Effector memory CD4-positive, alpha-beta T cell (primary cell): ENCODE results near the gene CPA4.

Experiments used
- DNase-seq, 3 donors: peaks; one replicate each; pipeline ENCODE4 v3.0.0-alpha.2; 2020
- H3K27ac ChIP-seq: 2 replicates; pipeline ENCODE4 v1.7.0; 2013; ENCODE audit warnings: mild to moderate bottlenecking, low read length, moderate library complexity; ENCODE audit not compliant: insufficient read depth, poor library complexity, severe bottlenecking
- H3K27me3 ChIP-seq: replicated peaks from 2 replicates; pipeline ENCODE4 v1.7.0; 2013; ENCODE audit warnings: mild to moderate bottlenecking, low read length; ENCODE audit not compliant: insufficient read depth, control insufficient read depth, poor library complexity, severe bottlenecking
- H3K36me3 ChIP-seq: 2 replicates; pipeline ENCODE4 v1.7.0; 2013; ENCODE audit warnings: mild to moderate bottlenecking, low read length, moderate library complexity; ENCODE audit not compliant: control insufficient read depth, insufficient read depth
- H3K4me1 ChIP-seq: 2 replicates; pipeline ENCODE4 v1.7.0; 2013; ENCODE audit warnings: low read length, mild to moderate bottlenecking; ENCODE audit not compliant: control insufficient read depth, insufficient read depth, poor library complexity, severe bottlenecking
- H3K4me3 ChIP-seq: 2 replicates; pipeline ENCODE4 v1.7.0; 2013; ENCODE audit warnings: low read length, low read depth, mild to moderate bottlenecking; ENCODE audit not compliant: insufficient read depth, poor library complexity, severe bottlenecking
- H3K9me3 ChIP-seq: 2 replicates; pipeline ENCODE4 v1.7.0; 2013; ENCODE audit warnings: mild to moderate bottlenecking, low read length, moderate library complexity; ENCODE audit not compliant: control insufficient read depth

CPA4 gene

DNA sequence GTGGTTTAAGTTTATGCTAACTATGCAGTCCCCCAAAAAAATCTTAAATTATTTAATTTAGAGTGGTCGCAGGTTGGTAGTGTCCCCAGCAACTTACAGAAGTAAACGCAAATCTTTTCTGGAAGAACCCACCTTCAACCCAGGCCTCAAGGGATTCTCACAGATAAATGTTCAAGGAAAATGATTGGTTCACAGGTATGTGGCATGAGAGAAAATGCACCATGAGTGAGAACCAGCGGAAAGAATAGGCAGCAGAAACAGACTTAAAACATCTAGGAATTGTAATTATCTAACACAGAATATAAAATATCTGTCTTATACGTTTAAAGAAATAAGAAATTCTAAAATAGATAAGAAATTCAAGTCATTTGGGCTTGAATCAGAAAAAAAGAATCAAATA lies 48.9 kb downstream of the CPA4 start:
- no peak overlapping the region for H3K4me3 ChIP-seq
- no peaks in the 10 kb centered on the region for H3K36me3 ChIP-seq
- no peaks in the 10 kb centered on the region for H3K9me3 ChIP-seq
- H3K27me3 ChIP-seq, result no peaks in the 10 kb centered on the region
- no peak overlapping the region for H3K27ac ChIP-seq
- H3K4me1 ChIP-seq, result no peaks in the 10 kb centered on the region
- DNase-seq, result no peak

DNA sequence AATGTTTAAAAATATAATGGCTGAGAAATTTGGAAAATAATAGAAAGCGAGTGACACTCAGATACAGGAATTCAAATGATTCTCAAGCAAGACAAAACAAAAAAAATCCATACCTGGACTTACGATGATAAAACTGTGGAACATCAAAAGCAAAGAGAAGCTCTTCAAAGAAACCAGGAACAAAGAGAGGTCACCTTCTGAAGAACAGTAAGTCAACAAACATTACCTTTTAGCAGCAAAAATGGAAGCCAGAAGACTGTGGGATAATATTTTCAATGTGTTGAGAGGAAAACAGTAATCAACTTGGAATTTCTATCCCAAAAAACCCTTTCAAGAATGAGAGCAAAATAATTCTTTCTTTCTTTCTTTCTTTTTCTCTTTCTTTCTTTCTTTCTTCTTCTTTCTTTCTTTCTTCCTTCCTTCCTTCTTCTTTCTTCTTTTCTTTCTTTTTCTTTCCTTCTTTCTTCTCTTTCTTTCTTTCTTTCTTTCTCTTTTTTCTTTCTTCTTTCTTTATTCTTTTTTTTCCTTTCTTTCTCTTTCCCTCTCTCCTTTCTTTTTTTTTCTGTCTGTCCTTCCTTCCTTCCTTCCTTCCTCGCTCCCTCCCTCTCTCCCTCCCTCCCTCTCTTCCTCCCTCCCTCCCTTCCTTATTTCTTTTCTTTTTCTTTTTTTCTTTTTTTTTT lies 49.9 kb downstream of the CPA4 start:
- no peaks in the 10 kb centered on the region for H3K9me3 ChIP-seq
- no peaks in the 10 kb centered on the region for H3K36me3 ChIP-seq
- DNase-seq, result no peak
- H3K4me1 ChIP-seq, result no peaks in the 10 kb centered on the region
- no peaks in the 10 kb centered on the region for H3K27me3 ChIP-seq
- H3K27ac ChIP-seq, result no peak overlapping the region
- no peak overlapping the region for H3K4me3 ChIP-seq

DNA sequence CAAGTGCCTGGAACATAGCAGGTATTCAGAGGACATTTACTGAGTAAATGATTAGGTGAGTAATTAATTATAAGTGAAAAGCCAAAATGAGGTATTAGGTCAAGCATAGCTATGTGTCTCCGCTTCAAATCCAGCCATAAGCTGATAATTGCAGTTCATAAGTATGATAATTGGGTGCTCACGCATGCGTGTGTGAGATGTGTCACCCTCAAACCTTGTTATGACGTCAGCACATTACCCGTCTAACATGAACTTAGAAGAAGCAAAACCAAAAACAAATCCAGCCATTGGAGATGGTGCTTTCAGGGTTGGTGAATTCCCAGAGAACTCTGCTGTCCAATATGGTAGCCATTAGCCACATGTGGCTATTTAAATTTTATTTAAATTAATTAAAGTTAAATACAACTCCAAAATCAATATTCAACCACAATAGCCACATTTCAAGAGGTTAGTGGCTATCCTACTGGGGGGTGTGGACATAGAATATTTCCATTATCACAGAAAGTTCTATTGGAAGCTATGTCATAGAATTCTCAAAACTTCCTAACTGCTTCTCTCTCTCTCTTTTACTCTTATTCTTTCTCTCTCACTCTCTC lies 51.4 kb downstream of the CPA4 start, which contains the start of gene CPA5:
Gene CPA5, plus strand, starts transcription at position 546 of the 596 bp plus-strand sequence. CDS start 1,670 bp downstream, outside the sequence.
- no peak for DNase-seq
- Histone ChIP-seq H3K36me3 (no peaks in the 10 kb centered on the region), H3K4me3 (no peak within 1 kb of the TSS), H3K27me3 (no peaks in the 10 kb centered on the region), H3K4me1 (no peaks in the 10 kb centered on the region), H3K27ac (no peak within 1 kb of the TSS), H3K9me3 (no peaks in the 10 kb centered on the region)

DNA sequence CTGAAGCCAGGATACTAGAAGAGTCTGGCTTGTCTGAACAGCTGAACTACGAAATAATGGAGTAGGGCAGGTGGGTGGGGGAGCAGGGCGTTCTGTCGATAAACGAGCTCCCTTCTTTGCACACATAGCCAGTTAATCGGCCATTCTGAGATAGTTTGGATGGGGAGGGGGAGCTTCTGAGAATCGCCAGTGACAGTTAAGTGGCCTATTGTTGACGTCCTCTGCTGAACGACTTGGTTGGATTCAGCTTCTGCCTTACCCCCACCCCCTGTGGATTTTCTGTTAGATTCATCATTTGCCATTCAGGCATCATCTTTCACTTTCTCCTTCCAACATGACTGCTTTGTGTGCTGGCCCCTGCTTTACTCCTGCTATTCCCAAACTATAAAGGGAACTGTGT lies 52.2 kb downstream of the CPA4 start:
- no peaks in the 10 kb centered on the region for H3K36me3 ChIP-seq
- H3K27me3 ChIP-seq, result no peaks in the 10 kb centered on the region
- H3K4me3 ChIP-seq, result no peak overlapping the region
- no peaks in the 10 kb centered on the region for H3K4me1 ChIP-seq
- H3K9me3 ChIP-seq, result no peaks in the 10 kb centered on the region
- no peak overlapping the region for H3K27ac ChIP-seq
- no peak for DNase-seq

DNA sequence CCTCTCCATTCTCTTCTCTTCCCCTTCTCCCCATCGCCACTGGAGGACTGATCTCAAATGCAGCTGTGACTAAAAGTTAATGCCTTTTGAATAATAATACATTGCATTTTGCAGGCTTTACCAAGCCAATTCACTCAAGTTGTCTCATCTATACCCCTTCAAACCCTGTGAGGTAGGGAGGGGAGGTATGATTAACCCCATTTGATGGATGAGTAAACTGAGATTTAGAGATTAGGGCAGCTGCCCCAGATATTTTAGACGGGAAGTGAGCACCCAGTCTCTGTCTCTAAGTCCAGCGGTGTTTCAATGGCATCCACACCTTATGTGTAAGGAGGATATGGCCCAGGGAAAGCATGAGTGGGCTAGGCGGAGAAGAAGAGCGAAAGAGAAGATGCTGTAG lies 52.8 kb downstream of the CPA4 start:
- no peak overlapping the region for H3K27ac ChIP-seq
- no peak for DNase-seq
- H3K36me3 ChIP-seq, result no peaks in the 10 kb centered on the region
- no peaks in the 10 kb centered on the region for H3K4me1 ChIP-seq
- no peak overlapping the region for H3K4me3 ChIP-seq
- no peaks in the 10 kb centered on the region for H3K27me3 ChIP-seq
- no peaks in the 10 kb centered on the region for H3K9me3 ChIP-seq

DNA sequence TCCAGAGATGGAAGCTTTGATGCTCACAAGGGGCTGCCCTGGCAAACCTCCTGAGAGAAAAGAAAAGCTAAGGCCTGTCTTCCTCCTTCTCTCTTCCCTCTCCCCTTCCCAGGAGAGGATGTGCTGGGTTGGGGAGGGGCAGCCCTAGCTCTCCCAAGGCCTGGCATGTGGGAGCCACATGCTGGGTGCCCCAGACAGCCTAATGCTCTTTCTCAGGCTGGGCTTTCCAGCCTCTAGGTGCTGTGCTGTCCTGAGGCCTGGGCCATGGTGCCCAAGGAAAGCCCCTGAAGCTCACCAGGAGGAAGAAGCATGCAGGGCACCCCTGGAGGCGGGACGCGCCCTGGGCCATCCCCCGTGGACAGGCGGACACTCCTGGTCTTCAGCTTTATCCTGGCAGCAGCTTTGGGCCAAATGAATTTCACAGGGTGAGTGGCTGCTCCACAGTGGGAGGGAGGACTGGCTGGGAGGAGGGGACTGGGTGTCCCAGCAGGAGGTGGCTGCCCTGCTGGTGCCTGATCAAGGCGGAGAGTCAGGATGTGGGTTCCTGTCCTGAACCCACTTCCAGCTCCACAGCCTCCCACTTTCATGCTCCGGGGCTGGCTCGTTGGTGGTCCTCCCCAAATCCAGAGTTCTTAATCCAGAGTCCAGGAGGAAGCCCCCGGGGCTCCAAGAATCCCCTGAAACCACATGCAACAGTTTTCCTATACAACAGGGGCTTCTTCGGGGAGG lies 53.4 kb downstream of the CPA4 start:
- Histone ChIP-seq H3K4me1 (no peaks in the 10 kb centered on the region), H3K27ac (no peak overlapping the region), H3K4me3 (no peak overlapping the region), H3K36me3 (no peaks in the 10 kb centered on the region), H3K9me3 (no peaks in the 10 kb centered on the region), H3K27me3 (no peaks in the 10 kb centered on the region)
- DNase-seq, result no peak

DNA sequence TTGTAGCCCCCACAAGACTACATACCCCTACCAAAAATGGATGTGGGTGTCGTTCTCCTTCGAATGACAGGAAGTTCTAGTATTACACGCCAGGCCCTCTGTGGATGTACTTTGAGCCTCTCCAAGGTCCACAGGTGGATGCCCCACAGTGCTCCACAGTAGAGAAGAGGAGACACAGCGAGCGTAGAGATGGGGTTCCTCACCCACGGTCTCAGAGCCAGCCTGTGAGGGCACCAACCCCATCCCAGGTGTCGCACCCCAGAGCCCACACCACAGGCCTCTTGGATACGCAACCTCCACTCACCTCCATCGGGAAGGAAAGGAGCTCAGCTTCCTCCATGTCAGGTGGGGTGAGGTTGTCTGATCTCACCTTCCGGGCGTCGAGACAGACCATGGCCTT lies 54.0 kb downstream of the CPA4 start:
- Histone ChIP-seq H3K27me3 (no peaks in the 10 kb centered on the region), H3K9me3 (no peaks in the 10 kb centered on the region), H3K36me3 (no peaks in the 10 kb centered on the region), H3K27ac (no peak overlapping the region), H3K4me1 (no peaks in the 10 kb centered on the region), H3K4me3 (no peak overlapping the region)
- no peak for DNase-seq

DNA sequence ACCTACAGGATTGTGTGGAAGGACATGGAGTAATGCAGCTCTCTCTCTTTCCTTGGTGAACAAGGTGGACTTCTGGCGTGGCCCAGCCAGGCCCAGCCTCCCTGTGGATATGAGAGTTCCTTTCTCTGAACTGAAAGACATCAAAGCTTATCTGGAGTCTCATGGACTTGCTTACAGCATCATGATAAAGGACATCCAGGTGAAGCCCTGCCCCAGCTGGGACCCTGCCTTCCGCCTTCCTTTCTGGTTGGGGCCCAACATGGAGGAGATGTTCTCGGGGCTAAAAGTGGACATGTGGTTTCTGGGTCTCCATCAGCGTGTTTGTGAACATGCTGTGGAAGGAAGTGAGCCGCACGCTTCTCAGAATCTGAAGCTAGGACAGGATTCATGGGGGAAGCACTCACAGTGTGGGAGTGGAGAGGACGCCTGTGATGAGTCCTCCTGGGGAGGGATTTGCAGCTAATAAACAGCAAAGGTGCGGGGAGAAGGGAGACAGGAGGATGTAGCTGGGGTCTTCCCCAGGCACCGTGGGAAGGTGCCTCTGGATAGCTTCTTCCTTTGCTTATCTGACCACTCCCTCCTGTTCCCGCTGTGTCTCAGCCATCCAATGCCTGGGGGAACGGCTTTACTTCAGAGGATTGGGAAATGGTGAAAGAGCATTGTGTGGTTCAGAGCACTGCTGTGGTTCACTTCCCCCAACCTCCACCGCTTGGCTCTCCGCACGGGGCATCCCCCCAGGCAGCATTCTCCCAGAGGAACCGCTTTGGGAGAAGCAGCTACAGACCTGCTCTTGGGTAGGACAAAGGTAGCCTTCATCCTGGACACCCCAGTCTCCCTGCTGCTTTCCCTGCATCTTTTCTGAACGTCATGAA lies 57.2 kb downstream of the CPA4 start:
- H3K9me3 ChIP-seq, result no peaks in the 10 kb centered on the region
- no peaks in the 10 kb centered on the region for H3K4me1 ChIP-seq
- H3K36me3 ChIP-seq, result no peaks in the 10 kb centered on the region
- H3K27me3 ChIP-seq, result no peaks in the 10 kb centered on the region
- no peak overlapping the region for H3K27ac ChIP-seq
- no peak for DNase-seq
- H3K4me3 ChIP-seq, result no peak overlapping the region

DNA sequence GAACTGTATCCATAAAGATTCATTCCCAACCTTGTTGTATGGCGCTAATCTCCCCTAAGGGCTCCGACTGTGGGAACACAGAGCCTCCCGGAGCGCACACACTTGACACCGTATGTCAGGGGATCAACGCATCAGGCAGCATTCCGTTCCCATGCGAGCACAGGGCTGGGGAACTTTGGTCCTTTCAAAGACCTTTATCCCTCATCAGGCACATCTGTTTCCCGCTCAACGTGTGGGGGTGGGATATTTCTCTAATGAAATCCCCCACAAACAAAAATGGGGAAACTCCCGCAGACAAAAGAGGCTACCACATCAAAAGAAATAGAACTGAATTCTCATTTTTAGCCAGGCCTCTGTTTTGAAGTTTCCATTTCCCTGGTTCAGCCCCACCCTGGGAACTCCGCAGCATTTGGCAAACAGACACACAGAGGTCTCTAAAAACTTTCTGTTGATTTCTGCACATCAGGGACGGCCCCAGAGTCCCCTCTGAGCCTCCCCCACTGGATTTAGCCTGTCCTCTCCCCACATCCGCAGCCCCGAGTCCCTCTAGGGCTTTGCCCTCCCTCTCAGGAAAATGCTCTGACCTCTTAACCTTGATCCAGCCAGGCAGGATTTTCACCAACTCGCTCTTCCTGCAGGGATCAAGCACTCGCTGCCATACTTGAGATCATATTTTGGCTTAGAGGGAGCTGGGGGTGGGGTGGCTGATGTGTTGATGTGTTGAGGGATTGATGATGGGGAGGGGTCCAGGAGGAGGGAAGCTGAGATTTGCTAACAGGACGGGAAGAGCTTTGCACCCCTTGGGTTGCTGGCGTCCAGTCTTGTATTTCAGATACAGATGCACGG lies 58.2 kb downstream of the CPA4 start:
- Histone ChIP-seq H3K27ac (no peak overlapping the region), H3K36me3 (no peaks in the 10 kb centered on the region), H3K4me3 (no peak overlapping the region), H3K4me1 (no peaks in the 10 kb centered on the region), H3K9me3 (no peaks in the 10 kb centered on the region), H3K27me3 (no peaks in the 10 kb centered on the region)
- DNase-seq, result no peak
